NK-92 (cell line): ENCODE data around the gene TNFAIP8L1.
"Not testable (repeated sequence)": the region's sequence is repeated elsewhere in the genome, so short reads cannot be mapped to it uniquely, and the experiment has no call there.

ENCODE experiments used
- DNase-seq: peaks from one replicate; lab custom pipeline; 2025; ENCODE audit not compliant: unreplicated experiment; lab: John Stamatoyannopoulos, UW

The TNFAIP8L1 gene

GRCh38 chr19:4638828-4639530 lies at the start of gene TNFAIP8L1:
TNFAIP8L1 (plus strand) TSS chr19:4639516; CDS start chr19:4651870, 12,354 bp downstream.
- peak; percentile 86 for DNase-seq

- no peak for DNase-seq
Measured at GRCh38 chr19:4589579-4590410, 49.5 kb upstream of the TNFAIP8L1 start.

GRCh38 chr19:4590559-4590958 lies 48.8 kb upstream of the TNFAIP8L1 start:
- DNase-seq: no peak

GRCh38 chr19:4591320-4591719 lies 48.0 kb upstream of the TNFAIP8L1 start:
- no peak for DNase-seq

- no peak for DNase-seq
Measured at GRCh38 chr19:4592445-4592844, 46.9 kb upstream of the TNFAIP8L1 start.

GRCh38 chr19:4593409-4593851 lies 45.9 kb upstream of the TNFAIP8L1 start:
- no peak for DNase-seq

- DNase-seq: no peak
Measured at GRCh38 chr19:4594201-4594600, 45.1 kb upstream of the TNFAIP8L1 start.

GRCh38 chr19:4595158-4595557 lies 44.2 kb upstream of the TNFAIP8L1 start:
- DNase-seq: not testable (repeated sequence)

- no peak for DNase-seq
Measured at GRCh38 chr19:4596033-4596904, 43.0 kb upstream of the TNFAIP8L1 start.

GRCh38 chr19:4597278-4597974 lies 41.9 kb upstream of the TNFAIP8L1 start:
- no peak for DNase-seq

GRCh38 chr19:4597975-4598671 lies 41.2 kb upstream of the TNFAIP8L1 start:
- DNase-seq: no peak

- no peak for DNase-seq
Measured at GRCh38 chr19:4598712-4599111, 40.6 kb upstream of the TNFAIP8L1 start.

GRCh38 chr19:4600082-4600481 lies 39.2 kb upstream of the TNFAIP8L1 start:
- DNase-seq: no peak

- no peak for DNase-seq
Measured at GRCh38 chr19:4600893-4601292, 38.4 kb upstream of the TNFAIP8L1 start.

- no peak for DNase-seq
Measured at GRCh38 chr19:4602173-4602788, 37.0 kb upstream of the TNFAIP8L1 start.

- DNase-seq: no peak
Measured at GRCh38 chr19:4602915-4603314, 36.4 kb upstream of the TNFAIP8L1 start.

GRCh38 chr19:4604912-4605311 lies 34.4 kb upstream of the TNFAIP8L1 start:
- DNase-seq: no peak

GRCh38 chr19:4606181-4606580 lies 33.1 kb upstream of the TNFAIP8L1 start:
- DNase-seq: no peak

GRCh38 chr19:4606921-4607678 lies 32.2 kb upstream of the TNFAIP8L1 start:
- DNase-seq: no peak
